Mucosa of rectum (tissue), 2 donors: ENCODE data around the gene DNAH2.

Experiments used
- H3K27ac ChIP-seq, 2 donors: one replicate each; pipeline ENCODE4 v1.7.0; 2013; ENCODE audit warnings: inconsistent platforms in 2 of 2, low read depth in 2 of 2, low read length in 2 of 2
- H3K27me3 ChIP-seq, 2 donors: one replicate each; pipeline ENCODE4 v1.7.0; 2013; ENCODE audit warnings: low read length in 2 of 2; ENCODE audit not compliant: control insufficient read depth in 2 of 2, insufficient read depth in 2 of 2
- H3K36me3 ChIP-seq, 2 donors: one replicate each; pipeline ENCODE4 v1.7.0; 2013; ENCODE audit warnings: low read length in 2 of 2; ENCODE audit not compliant: control insufficient read depth in 2 of 2, insufficient read depth in 2 of 2
- H3K4me1 ChIP-seq, 2 donors: one replicate each; pipeline ENCODE4 v1.7.0; 2013; ENCODE audit warnings: low read length in 2 of 2, mild to moderate bottlenecking in 1 of 2; ENCODE audit not compliant: control insufficient read depth in 2 of 2, insufficient read depth in 2 of 2
- H3K4me3 ChIP-seq, 2 donors: one replicate each; pipeline ENCODE4 v1.7.0; 2013; ENCODE audit warnings: low read length in 2 of 2
- H3K9ac ChIP-seq, 2 donors: one replicate each; pipeline ENCODE4 v1.7.0; 2013; ENCODE audit warnings: low read length in 2 of 2, low read depth in 1 of 2, mild to moderate bottlenecking in 1 of 2
- H3K9me3 ChIP-seq, 2 donors: one replicate each; pipeline ENCODE4 v1.7.0; 2013; ENCODE audit warnings: low read length in 2 of 2; ENCODE audit not compliant: control insufficient read depth in 2 of 2
- donor health status: healthy.
- donor health status: Normal muscosa, but diverticular disease.

The DNAH2 gene

GRCh38 chr17:7775051-7775450 lies 57.5 kb downstream of the DNAH2 start:
- Histone ChIP-seq H3K36me3 (no peaks in the 10 kb centered on the region), H3K27ac (no peak overlapping the region), H3K9ac (no peak overlapping the region), H3K9me3 (no peaks in the 10 kb centered on the region), H3K4me3 (no peak overlapping the region), H3K4me1 (no peaks in the 10 kb centered on the region), H3K27me3 (peaks cover 0 to 6% of the 10 kb centered on the region in 2 donors)

- Histone ChIP-seq H3K9me3 (no peaks in the 10 kb centered on the region), H3K27me3 (peaks cover 0 to 6% of the 10 kb centered on the region in 2 donors), H3K4me3 (no peak overlapping the region), H3K4me1 (no peaks in the 10 kb centered on the region), H3K9ac (no peak overlapping the region), H3K36me3 (no peaks in the 10 kb centered on the region), H3K27ac (no peak overlapping the region)
Measured at GRCh38 chr17:7777017-7777416, 59.5 kb downstream of the DNAH2 start.

- Histone ChIP-seq H3K27me3 (peaks cover 0 to 7% of the 10 kb centered on the region in 2 donors), H3K9me3 (no peaks in the 10 kb centered on the region), H3K36me3 (no peaks in the 10 kb centered on the region), H3K9ac (no peak overlapping the region), H3K27ac (no peak overlapping the region), H3K4me1 (no peaks in the 10 kb centered on the region), H3K4me3 (no peak overlapping the region)
Measured at GRCh38 chr17:7780736-7781135, 63.2 kb downstream of the DNAH2 start.

- no peaks in the 10 kb centered on the region for H3K9me3 ChIP-seq
- H3K9ac ChIP-seq, result no peak overlapping the region
- H3K4me1 ChIP-seq, result no peaks in the 10 kb centered on the region
- H3K36me3 ChIP-seq, result no peaks in the 10 kb centered on the region
- peaks cover 0 to 6% of the 10 kb centered on the region in 2 donors for H3K27me3 ChIP-seq
- no peak overlapping the region for H3K4me3 ChIP-seq
- no peak overlapping the region for H3K27ac ChIP-seq
Measured at GRCh38 chr17:7781429-7781828, 63.9 kb downstream of the DNAH2 start.

GRCh38 chr17:7782240-7782639 lies 64.7 kb downstream of the DNAH2 start:
- H3K9ac ChIP-seq, result no peak overlapping the region
- H3K27me3 ChIP-seq, result peaks cover 0 to 5% of the 10 kb centered on the region in 2 donors
- no peak overlapping the region for H3K4me3 ChIP-seq
- no peaks in the 10 kb centered on the region for H3K9me3 ChIP-seq
- no peaks in the 10 kb centered on the region for H3K4me1 ChIP-seq
- no peak overlapping the region for H3K27ac ChIP-seq
- no peaks in the 10 kb centered on the region for H3K36me3 ChIP-seq

- Histone ChIP-seq H3K4me3 (no peak overlapping the region), H3K27me3 (peaks cover 0 to 2% of the 10 kb centered on the region in 2 donors), H3K27ac (no peak overlapping the region), H3K4me1 (no peaks in the 10 kb centered on the region), H3K9ac (no peak overlapping the region), H3K36me3 (no peaks in the 10 kb centered on the region), H3K9me3 (no peaks in the 10 kb centered on the region)
Measured at GRCh38 chr17:7786866-7787265, 69.3 kb downstream of the DNAH2 start.

GRCh38 chr17:7789131-7789530 lies 71.6 kb downstream of the DNAH2 start:
- Histone ChIP-seq H3K9me3 (no peaks in the 10 kb centered on the region), H3K36me3 (no peaks in the 10 kb centered on the region), H3K4me3 (no peak overlapping the region), H3K4me1 (no peaks in the 10 kb centered on the region), H3K27ac (no peak overlapping the region), H3K9ac (no peak overlapping the region), H3K27me3 (no peaks in the 10 kb centered on the region)

GRCh38 chr17:7790150-7790549 lies 72.6 kb downstream of the DNAH2 start:
- Histone ChIP-seq H3K9ac (no peak overlapping the region), H3K27ac (no peak overlapping the region), H3K9me3 (no peaks in the 10 kb centered on the region), H3K36me3 (no peaks in the 10 kb centered on the region), H3K27me3 (no peaks in the 10 kb centered on the region), H3K4me3 (no peak overlapping the region), H3K4me1 (no peaks in the 10 kb centered on the region)

- Histone ChIP-seq H3K27ac (no peak overlapping the region), H3K9me3 (no peaks in the 10 kb centered on the region), H3K4me1 (no peaks in the 10 kb centered on the region), H3K27me3 (no peaks in the 10 kb centered on the region), H3K4me3 (no peak overlapping the region), H3K9ac (no peak overlapping the region), H3K36me3 (no peaks in the 10 kb centered on the region)
Measured at GRCh38 chr17:7792611-7793010, 75.1 kb downstream of the DNAH2 start.

GRCh38 chr17:7794075-7794663 lies 76.6 kb downstream of the DNAH2 start:
- Histone ChIP-seq H3K9me3 (no peaks in the 10 kb centered on the region), H3K27me3 (no peaks in the 10 kb centered on the region), H3K9ac (no peak overlapping the region), H3K4me1 (no peaks in the 10 kb centered on the region), H3K36me3 (no peaks in the 10 kb centered on the region), H3K4me3 (no peak overlapping the region), H3K27ac (no peak overlapping the region)

- Histone ChIP-seq H3K9me3 (no peaks in the 10 kb centered on the region), H3K36me3 (no peaks in the 10 kb centered on the region), H3K4me1 (no peaks in the 10 kb centered on the region), H3K27me3 (no peaks in the 10 kb centered on the region), H3K27ac (no peak overlapping the region), H3K4me3 (no peak overlapping the region), H3K9ac (no peak overlapping the region)
Measured at GRCh38 chr17:7797976-7798375, 80.4 kb downstream of the DNAH2 start.
